Inflammatory macrophage (primary cell): ENCODE data around the gene TBCA.

Source experiments
- DNase-seq, 2 donors: peaks; one replicate each; pipeline ENCODE4 v3.0.0-alpha.2; 2020 to 2022

Gene TBCA

DNA sequence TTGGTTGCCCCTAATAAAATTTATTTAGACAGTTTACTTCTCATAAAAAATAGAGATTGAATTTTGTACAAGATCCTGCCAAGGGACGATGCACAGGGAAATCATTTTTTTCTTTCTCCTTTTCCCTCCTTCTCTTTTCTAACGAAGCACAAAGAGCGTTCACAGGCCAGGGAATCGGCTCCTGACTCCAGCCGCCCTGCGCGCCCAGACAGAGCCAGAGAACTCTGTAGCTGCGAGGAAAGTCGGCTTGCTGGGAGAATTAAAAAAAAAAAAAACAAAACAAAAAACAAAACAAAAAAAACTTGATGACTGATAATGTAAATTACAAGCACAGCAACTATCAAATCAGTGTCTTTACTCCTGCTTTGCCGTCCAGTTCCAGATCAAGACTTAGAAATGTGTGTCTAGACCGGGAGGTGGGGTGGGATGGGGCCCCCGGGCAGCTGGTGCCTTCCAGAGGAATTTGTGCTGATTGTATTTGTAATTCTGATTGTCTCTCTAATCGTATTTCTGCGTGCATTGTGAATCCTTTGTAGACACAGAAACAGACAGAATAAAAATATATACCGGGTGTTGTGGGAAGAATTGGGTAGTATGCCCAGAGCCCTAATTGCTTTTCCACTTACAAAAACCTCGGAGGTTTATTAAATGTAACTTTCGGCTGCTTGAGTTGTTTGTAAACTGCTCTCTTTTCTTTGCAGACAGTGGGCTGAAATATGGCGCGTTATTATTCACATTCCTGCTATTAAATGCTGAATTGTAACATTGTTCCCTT is 134.0 kb downstream of the TBCA start:
- DNase-seq: no peak

GRCh38 chr5:77641397-77641943 is 134.7 kb downstream of the TBCA start:
- no peak for DNase-seq
